Activated CD4-positive, alpha-beta T cell treated with anti-CD3 and anti-CD28 coated beads for 4 hours (primary cell): ENCODE results near the gene ARL4C.

Source experiments
- DNase-seq, 2 donors: peaks; one replicate each; pipeline ENCODE4 v3.0.0-alpha.2; 2020

The ARL4C gene

GRCh38 chr2:234497594-234498235 is 834 bp upstream of the ARL4C start:
- no peak for DNase-seq

DNA sequence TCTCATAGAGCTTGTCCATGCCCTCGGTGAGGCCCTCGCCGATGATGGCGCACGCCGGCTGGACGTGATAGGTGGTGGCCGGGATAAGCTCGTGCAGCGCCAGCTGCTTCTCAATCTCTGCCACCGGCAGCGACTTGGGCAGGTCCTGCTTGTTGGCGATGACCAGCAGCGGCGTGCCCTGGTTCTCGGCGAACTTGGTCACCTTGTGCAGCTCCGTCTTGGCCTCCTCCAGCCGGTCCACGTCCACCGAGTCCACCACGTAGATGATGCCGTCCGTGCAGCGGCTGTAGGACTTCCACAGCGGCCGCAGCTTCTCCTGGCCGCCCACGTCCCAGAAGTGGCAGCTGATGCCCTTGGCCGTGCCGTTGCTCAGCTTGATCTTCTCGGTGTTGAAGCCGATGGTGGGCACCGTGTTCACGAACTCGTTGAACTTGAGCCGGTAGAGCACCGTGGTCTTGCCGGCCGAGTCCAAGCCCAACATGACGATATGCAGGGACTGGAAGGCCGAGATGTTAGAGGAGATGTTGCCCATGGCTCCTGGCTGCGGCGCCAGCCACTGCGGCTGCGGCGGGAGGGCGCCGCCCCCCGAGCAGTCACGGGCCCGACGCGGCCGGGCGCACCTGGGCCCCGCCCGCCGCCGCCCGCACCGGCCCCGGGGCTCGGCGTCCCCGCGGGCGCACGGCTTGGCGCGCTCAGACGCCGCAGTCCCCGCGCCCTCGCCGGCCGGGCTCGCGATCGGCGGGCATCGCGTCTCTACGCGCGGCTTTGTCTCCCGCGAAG is 636 bp downstream of the ARL4C start:
- DNase-seq: peak in 1 of 2 donors; percentile 43

DNA sequence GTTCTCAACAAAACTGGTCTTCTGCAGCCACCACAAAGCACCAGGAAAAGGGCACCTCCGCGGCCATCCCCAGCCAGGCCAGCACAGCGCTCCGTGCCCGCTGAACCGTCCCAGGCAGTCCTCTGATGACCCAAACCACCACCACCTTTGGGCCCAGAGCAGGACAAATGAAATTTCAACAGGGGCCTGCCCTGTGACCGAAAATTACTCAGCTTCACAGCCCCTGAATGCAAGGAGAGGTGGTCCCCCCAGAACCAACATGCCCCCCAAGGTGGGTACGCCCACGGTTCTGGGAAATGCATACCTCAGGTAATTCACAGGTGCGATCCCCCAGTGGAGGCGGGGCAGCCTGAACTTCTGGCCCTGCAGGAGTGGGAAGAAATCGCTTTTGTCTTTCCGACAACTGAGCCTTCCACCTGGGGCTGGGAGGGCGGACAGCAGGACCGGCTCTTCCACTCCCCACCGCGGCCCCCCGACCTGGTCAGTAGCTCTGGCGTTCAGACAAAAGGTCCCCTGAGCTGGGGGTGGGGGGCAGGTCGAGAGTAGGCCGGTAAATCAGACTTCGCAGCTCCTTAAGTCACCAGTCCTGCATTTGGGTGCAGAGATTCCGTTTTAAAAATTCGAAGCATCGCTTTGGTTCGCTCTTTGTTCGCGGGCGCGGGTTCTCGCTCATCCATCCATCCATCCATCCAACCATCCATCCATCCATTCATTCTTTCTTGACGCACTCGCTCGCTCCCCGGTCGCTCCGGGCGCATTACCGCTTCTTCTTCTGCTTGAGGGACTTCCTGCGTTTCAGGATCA is 1.4 kb downstream of the ARL4C start:
- DNase-seq: peak in 1 of 2 donors; percentile 37

- DNase-seq: no peak
These were observed 2.3 kb downstream of the ARL4C start for GRCh38 chr2:234494361-234495250.

- no peak for DNase-seq
These were observed 3.1 kb downstream of the ARL4C start for GRCh38 chr2:234493796-234494195.

DNA sequence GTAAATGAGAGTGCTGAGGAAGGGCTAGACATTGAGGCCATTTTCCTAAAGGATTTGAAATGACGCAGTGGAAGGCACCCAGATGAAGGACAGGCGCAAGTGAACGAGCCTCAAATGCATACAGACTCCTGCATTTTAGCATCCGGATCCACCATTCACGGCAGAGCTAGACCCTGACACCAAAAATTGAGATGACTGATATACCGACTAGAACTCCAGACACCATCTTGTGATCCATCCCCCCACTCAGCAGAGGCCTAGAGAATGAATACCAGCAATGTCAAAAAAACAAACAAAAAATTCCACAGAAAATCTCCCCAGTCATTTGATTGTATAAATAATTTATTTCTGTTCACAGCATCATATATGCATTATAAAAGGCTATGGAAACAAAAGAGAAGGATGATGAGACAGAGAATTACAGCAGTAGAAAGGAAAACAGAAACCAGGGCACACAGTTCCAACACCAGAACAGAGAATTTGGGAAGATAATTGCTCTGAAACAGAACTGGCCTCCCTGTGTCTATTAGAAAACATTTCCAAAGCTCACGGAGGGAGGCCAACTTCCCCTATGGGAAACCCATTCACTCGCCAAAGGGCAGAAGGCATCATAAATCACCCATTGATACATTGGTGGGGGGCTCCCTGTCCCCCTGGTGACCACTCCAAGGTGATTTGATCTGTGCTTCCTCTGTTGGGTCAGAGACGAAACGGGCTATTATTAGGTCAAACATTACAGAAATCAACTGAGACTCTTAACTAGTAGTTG is 4.0 kb downstream of the ARL4C start:
- DNase-seq: no peak

DNA sequence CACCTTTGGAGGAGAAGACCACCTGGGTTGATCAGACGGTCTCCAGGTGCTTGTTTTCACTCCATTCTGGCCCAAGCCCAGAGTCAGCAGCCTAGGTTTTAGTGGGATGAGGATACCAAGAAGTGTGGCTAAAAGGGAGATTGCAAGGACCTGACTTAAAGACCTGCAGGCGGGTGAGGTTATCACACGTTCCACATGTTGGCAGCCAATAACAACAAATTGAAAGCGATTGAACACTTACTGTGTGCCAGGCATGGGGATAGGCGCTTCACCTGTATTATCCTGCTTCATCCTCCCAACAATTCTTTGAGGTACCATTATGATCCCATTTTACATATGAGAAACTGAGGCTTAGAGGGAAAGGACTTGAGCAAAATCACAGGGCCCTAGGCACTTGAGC is 5.0 kb downstream of the ARL4C start:
- no peak for DNase-seq

DNA sequence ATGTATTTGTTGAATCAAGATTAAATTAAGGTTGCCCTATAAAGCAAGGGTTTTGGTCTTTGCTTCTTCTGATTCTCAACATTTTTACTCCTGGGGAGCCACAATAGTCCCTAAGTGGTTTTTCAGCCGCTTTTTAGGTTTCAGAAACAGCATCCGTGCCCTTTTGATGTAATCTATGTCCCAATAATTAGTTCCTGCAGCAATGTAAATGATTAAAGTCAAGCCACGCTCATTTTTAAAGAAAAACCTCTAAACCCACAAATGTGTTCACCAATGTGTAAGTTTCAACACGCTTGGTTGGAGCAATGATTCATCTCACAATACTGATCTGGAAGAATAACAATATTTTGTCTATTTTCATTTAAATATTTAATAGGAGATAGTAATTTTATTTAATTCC is 5.6 kb downstream of the ARL4C start:
- no peak for DNase-seq

GRCh38 chr2:234490271-234491091 is 6.4 kb downstream of the ARL4C start:
- DNase-seq: peak in 1 of 2 donors; percentile 42

- peak; percentile 68 to 70 for DNase-seq
These were observed 7.9 kb downstream of the ARL4C start for GRCh38 chr2:234488913-234489451.

DNA sequence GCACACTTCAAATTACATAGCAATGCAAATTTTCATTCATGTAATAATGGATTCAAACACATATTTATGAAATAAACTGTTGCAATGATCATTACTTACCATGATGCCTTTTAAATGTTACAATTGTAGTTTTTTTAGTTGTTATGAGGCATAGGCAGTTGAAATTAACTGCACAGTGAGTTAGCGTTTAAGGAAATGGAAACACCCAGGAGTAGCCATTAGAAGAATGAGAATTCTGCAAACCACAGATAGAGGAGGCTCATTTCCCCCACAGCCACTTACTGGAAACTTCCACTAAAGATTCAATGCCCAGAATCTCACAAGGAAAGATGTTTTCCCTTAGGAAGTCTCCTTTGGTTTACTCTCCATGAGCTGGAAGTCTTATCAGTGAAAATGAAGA is 8.4 kb downstream of the ARL4C start:
- no peak for DNase-seq

- DNase-seq: no peak
These were observed 9.5 kb downstream of the ARL4C start for GRCh38 chr2:234487356-234487755.

DNA sequence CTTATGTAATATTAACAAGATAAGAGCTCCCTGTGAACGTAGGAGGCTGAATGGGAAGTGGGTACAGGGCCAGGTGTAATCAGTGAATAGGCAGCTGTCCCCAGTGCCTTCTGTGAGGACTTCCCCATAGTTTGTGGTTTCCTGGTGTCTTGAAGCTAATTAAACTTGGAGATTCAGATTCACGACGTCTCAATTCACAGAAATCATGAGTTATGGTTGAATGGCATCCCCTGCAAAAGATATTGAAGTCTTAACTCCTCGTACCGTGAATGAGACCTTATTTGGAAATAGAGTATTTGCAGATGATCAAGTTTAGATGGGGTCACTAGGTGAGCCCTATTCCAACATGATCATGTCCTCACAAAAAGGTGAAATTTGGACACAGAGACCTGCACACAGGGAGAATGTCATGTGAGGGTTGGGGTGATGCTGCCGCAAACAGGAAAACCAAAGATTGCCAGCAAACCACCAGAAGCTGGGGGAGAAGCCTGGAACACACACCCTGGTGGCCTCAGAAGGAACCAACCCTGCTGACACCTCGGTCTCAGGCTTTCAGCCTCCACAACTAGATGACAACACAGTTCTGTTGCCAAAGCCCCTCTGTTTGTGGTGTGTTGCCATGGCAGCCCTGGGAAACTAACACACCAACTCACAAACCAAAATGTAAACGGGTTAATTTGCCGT is 13.2 kb downstream of the ARL4C start:
- DNase-seq: peak; percentile 69 to 72

DNA sequence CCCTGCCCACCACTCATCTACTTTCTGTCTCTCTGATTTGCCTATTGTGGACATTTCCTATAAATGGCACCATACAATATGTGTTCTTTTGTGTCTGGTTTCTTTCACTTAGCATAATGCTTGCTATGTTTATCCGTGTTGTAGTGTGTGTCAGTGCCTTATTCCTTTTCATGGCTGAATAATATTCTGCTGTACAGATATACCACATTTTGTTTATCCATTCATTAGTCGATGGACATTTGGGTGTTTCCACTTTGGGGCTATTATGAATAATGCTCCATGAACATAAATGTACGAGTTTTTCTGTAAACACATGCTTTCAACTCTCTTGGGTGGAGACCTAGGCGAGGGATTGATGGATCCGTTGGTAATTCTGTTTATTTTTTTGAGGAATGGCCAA is 15.6 kb downstream of the ARL4C start:
- DNase-seq: no peak

GRCh38 chr2:234480337-234480736 is 16.5 kb downstream of the ARL4C start:
- DNase-seq: no peak

DNA sequence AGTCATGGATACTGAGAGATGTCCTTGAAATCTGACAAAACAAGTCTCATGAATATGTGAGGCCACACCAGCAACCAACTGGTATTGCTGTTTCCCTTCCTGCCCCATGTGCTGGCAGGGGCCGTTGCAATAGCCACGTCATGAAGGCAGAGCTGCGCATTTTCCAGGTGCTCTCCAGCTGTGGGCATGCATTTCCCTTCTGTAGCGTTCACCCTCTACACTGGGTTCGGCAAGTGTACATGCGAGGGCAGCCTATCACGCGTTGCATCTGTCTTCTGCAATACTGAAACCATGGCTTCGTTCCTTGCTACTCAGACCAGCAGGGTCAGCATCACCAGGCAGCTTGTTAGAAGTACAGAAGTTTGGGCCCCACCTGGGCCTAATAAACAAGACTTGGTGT is 17.4 kb downstream of the ARL4C start:
- DNase-seq: no peak

- DNase-seq: peak; percentile 55 to 64
These were observed 18.6 kb downstream of the ARL4C start for GRCh38 chr2:234478121-234478858.

DNA sequence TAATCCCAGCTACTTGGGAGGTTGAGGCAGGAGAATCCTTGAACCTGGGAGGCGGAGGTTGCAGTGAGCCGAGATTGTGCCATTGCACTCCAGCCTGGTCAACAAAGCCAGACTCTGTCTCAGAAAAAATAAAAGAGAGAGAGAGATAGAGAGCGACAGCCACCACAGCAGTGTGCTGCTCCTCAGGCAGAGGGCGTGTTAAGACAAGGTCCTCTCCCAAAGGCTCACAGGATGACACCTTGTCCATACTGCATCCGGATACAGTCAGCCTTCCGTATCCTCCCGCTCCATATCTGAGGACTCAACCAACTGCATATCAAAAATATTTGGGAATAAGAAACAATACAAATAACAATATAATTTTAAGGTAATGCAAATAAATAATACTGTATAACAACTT is 20.1 kb downstream of the ARL4C start:
- DNase-seq: no peak

DNA sequence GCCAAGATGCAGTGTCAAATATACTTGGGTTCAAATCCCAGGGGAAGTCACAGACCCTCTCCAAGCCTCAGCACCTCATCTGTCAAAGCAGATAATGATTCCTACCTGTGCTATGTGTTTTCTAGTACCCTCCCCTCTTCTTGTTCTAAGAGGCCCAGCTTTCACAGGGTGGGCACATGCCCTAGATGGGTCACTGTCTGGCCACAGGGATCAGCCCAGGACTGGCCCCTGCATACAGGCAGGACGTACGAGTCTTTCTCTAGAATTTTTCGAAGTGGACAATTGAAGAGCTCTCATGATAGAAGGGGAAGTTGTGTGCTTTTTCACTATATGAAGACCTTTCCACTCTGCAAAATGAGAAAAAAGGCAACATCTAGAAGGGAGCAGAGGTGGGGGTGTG is 22.2 kb downstream of the ARL4C start:
- DNase-seq: no peak
